GM21423 (cell line): ENCODE measurements around the gene ZNG1E.
"Not testable (repeated sequence)": the region's sequence is repeated elsewhere in the genome, so short reads cannot be mapped to it uniquely, and the experiment has no call there.

Source experiments
- ATAC-seq: cut with Tn5 transposase; IDR thresholded peaks from one replicate; pipeline ENCODE4 v1.9.1; 2021; ENCODE audit warnings: mild to moderate bottlenecking, moderate library complexity; ENCODE audit not compliant: unreplicated experiment

ZNG1E gene

DNA sequence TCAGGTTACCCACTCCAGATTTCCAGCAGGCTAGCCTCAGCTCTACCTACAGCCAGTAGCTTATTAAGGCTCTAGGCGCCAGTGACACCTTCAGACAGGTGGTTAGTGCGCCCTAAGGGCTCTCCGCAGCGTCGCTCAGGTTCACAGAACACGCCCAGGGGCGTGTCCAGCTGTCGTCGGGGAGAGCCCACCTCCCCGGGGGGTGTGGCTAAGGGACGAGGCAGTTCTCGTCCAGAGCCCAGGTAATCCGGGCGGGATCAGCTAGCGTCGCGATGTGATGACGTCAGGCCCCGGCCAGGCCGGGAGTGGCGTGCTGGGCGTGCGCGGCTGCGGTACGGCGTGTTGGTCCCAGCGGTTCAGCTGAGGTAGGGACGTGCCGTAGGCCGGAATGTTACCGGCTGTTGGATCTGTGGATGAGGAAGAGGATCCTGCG is at the start of gene ZNG1E:
Gene ZNG1E, plus strand, starts transcription at position 340 of the 433 bp plus-strand sequence. Its CDS starts 49 bp downstream, at position 389.
- ATAC-seq: not testable (repeated sequence)

- not testable (repeated sequence) for ATAC-seq
Observed at GRCh38 chr9:65673579-65673978, 2.1 kb upstream of the ZNG1E start.

DNA sequence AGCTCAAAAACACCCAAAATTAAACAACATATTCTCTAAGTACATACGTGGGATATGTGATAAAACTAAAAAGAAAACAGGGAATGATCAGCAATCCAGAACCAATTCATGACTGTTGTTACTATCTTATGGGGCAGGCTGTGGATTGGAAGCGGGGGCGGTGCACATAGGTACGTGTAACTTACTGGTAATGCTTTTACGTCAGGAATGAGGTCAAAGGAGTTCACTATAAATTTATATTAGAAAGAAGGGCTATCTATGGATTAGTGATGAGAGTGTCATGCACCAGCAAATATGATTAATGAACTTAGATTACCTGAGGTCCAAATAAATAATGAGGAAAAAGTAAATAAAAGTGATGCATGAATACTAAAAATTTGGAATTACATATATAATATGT is 710 bp upstream of the ZNG1E start:
- ATAC-seq: not testable (repeated sequence)

- ATAC-seq: not testable (repeated sequence)
Observed at GRCh38 chr9:65676389-65676788, 661 bp downstream of the ZNG1E start.

DNA sequence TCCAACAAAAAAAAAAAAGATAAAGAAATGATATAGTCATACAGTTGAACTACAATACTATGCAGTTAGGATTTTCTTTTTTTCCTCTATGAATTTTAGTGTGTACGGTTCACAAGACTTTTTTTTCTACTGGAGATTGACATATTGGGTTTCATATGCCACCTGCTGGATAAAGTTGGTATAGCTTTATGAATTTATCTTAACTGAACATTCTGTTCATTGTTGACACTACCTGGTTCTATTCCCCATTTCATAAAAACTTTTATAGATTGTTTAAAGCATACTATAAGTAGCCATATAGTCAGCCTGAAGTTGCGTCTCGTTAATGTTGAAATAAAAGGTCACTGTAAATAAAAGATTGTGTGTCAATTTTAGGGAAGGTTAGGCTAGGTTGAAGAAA is 2.8 kb downstream of the ZNG1E start:
- ATAC-seq: not testable (repeated sequence)

DNA sequence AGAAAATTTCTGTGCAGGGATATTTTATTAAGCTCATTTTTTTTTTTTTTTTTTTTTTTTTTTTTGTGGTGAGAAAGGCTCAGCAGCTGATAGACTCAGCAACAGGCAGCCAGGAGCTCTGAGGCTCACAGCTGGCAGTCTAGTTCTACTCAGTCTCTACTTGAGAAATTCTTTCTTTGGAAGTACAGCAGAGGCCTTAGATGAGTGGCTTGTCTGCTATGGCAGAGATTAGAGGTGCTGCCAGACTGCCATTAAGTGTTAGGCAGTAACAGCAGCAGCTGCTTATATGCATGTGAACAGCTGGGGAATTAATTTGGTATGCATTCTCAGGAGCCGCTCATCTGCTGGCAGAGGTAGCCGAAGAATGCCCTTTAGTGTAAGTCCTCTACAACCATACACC is 27.8 kb downstream of the ZNG1E start:
- not testable (repeated sequence) for ATAC-seq

- not testable (repeated sequence) for ATAC-seq
Observed at GRCh38 chr9:65714445-65714844, 38.7 kb downstream of the ZNG1E start.

GRCh38 chr9:65737096-65737564 is 61.4 kb downstream of the ZNG1E start, which contains the start of gene FOXD4L4:
FOXD4L4 (plus strand) TSS chr9:65737146; CDS start chr9:65737146, 0 bp downstream.
- ATAC-seq: not testable (repeated sequence)

GRCh38 chr9:65738133-65738532 is 62.4 kb downstream of the ZNG1E start:
- not testable (repeated sequence) for ATAC-seq
